ENCODE results near the gene CYP2W1. TPM values are rescaled to one million over a fixed set of nuclear protein-coding genes. Genes with fewer than 3 reads are reported as not detected.

The CYP2W1 gene
- total RNA-seq, 1 donor from 2014 or later, result not detected

- no peak for DNase-seq (ENCODE audit: low read depth)
- peaks cover 13% of the 10 kb centered on the region for H3K36me3 Mint-ChIP-seq (ENCODE audit: low read depth, unreplicated experiment)
- peaks cover 14% of the 10 kb centered on the region for H3K4me1 Mint-ChIP-seq (ENCODE audit: low read depth, unreplicated experiment)
- no peak for FAIRE-seq
- H3K27me3 Mint-ChIP-seq (ENCODE audit: low read depth, unreplicated experiment), result no peaks in the 10 kb centered on the region
- no peak for TF ChIP-seq EZH2 (IDR thresholded peaks at IDR 0.05; ENCODE audit: insufficient read depth, low read length)
- no peak for TF ChIP-seq CTCF (IDR thresholded peaks at IDR 0.05; ENCODE audit: insufficient read depth, low read depth, low read length)
- H3K4me3 Mint-ChIP-seq (ENCODE audit: unreplicated experiment), result peak overlapping the region; percentile 2
- H3K27ac ChIP-seq (ENCODE audit: low read depth, low read length), result no peak overlapping the region
- peaks cover 70% of the 10 kb centered on the region for H3K79me2 ChIP-seq (ENCODE audit: insufficient read depth, low read length)
- peaks cover 18% of the 10 kb centered on the region for H3K4me1 ChIP-seq (ENCODE audit: insufficient read depth, low read length)
- peak overlapping the region; percentile 78 for H3K27ac Mint-ChIP-seq (ENCODE audit: unreplicated experiment)
- peaks cover 2% of the 10 kb centered on the region for H3K36me3 ChIP-seq (ENCODE audit: insufficient read depth, low read length)
- H3K9me3 ChIP-seq (ENCODE audit: insufficient read depth, low read depth, low read length), result no peaks in the 10 kb centered on the region
- H3K27me3 ChIP-seq (ENCODE audit: insufficient read depth, low read length), result no peaks in the 10 kb centered on the region
- H3K4me3 ChIP-seq (ENCODE audit: insufficient read depth, low read depth, low read length), result no peak overlapping the region
- H3K9me3 Mint-ChIP-seq (ENCODE audit: unreplicated experiment), result no peaks in the 10 kb centered on the region
- H3K9ac ChIP-seq (ENCODE audit: low read length), result no peak overlapping the region
- no peak overlapping the region for H2AFZ ChIP-seq (ENCODE audit: low read depth, low read length)
- H4K20me1 ChIP-seq (ENCODE audit: insufficient read depth, low read length), result peaks cover 68% of the 10 kb centered on the region
- H3K4me2 ChIP-seq (ENCODE audit: low read length), result no peak overlapping the region
Observed at GRCh38 chr7:1025743-1026581, 43.0 kb downstream of the CYP2W1 start.

- no peak for FAIRE-seq
- Histone ChIP-seq H3K9me3 (ENCODE audit: insufficient read depth, low read depth, low read length) (no peaks in the 10 kb centered on the region), H3K4me1 (ENCODE audit: insufficient read depth, low read length) (peaks cover 18% of the 10 kb centered on the region), H4K20me1 (ENCODE audit: insufficient read depth, low read length) (peaks cover 60% of the 10 kb centered on the region), H3K79me2 (ENCODE audit: insufficient read depth, low read length) (peaks cover 63% of the 10 kb centered on the region), H3K4me3 (ENCODE audit: insufficient read depth, low read depth, low read length) (peak overlapping the region; percentile 67), H3K4me2 (ENCODE audit: low read length) (peak overlapping the region; percentile 95), H2AFZ (ENCODE audit: low read depth, low read length) (no peak overlapping the region), H3K9ac (ENCODE audit: low read length) (peak overlapping the region; percentile 87), H3K36me3 (ENCODE audit: insufficient read depth, low read length) (peaks cover 2% of the 10 kb centered on the region), H3K27me3 (ENCODE audit: insufficient read depth, low read length) (no peaks in the 10 kb centered on the region), H3K27ac (ENCODE audit: low read depth, low read length) (no peak overlapping the region)
- Mint-ChIP-seq H3K4me1 (ENCODE audit: low read depth, unreplicated experiment) (peaks cover 14% of the 10 kb centered on the region), H3K36me3 (ENCODE audit: low read depth, unreplicated experiment) (peaks cover 8% of the 10 kb centered on the region), H3K4me3 (ENCODE audit: unreplicated experiment) (peak overlapping the region; percentile 90), H3K9me3 (ENCODE audit: unreplicated experiment) (no peaks in the 10 kb centered on the region), H3K27ac (ENCODE audit: unreplicated experiment) (peak overlapping the region; percentile 41), H3K27me3 (ENCODE audit: low read depth, unreplicated experiment) (no peaks in the 10 kb centered on the region)
- no peak for DNase-seq (ENCODE audit: low read depth)
- no peak for TF ChIP-seq EZH2 (IDR thresholded peaks at IDR 0.05; ENCODE audit: insufficient read depth, low read length)
- no peak for TF ChIP-seq CTCF (IDR thresholded peaks at IDR 0.05; ENCODE audit: insufficient read depth, low read depth, low read length)
Observed at GRCh38 chr7:1026721-1027161, 43.8 kb downstream of the CYP2W1 start.
